Stimulated activated CD4-positive, alpha-beta T cell treated with anti-CD3 and anti-CD28 coated beads, Interleukin-2, amount 100 ng/mL, for 48 hours (primary cell): ENCODE measurements around the gene ASXL2.

Experiments used
- DNase-seq, 2 donors: peaks; one replicate each; pipeline ENCODE4 v3.0.0-alpha.2; 2020

The ASXL2 gene

GRCh38 chr2:25684577-25685473, 193.5 kb downstream of the ASXL2 start:
- DNase-seq = no peak
